ENCODE data around the gene TRIM10. TPM values are rescaled to one million over a fixed set of nuclear protein-coding genes. Genes with fewer than 3 reads are reported as not detected.

The TRIM10 gene
- total and polyA plus RNA-seq, 2 donors (not counting 1 experiment from before 2014, with no cell fraction given), result not detected

DNA sequence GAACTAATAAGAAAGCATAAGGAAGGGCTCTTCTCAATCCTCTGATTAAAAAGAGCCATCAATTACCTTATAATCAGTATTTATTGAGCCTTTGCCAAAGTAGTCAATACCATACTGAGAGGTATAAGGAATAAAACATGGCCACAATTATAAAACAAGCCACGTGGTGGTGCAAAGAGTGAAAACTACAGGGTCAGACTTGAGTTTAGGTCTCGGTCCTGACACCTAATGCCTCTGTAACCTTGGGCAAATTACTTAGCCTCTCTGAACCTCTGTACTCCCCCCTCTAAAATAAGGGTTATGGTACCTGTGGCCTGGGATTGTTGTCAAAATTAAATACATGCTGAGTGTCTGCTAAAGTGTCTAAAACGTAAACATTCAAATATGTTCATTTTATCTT, 11.8 kb downstream of the TRIM10 start:
- TF ChIP-seq, protein P1, sequence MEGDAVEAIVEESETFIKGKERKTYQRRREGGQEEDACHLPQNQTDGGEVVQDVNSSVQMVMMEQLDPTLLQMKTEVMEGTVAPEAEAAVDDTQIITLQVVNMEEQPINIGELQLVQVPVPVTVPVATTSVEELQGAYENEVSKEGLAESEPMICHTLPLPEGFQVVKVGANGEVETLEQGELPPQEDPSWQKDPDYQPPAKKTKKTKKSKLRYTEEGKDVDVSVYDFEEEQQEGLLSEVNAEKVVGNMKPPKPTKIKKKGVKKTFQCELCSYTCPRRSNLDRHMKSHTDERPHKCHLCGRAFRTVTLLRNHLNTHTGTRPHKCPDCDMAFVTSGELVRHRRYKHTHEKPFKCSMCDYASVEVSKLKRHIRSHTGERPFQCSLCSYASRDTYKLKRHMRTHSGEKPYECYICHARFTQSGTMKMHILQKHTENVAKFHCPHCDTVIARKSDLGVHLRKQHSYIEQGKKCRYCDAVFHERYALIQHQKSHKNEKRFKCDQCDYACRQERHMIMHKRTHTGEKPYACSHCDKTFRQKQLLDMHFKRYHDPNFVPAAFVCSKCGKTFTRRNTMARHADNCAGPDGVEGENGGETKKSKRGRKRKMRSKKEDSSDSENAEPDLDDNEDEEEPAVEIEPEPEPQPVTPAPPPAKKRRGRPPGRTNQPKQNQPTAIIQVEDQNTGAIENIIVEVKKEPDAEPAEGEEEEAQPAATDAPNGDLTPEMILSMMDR (conservative IDR thresholded peaks at IDR 0.05 in 1 of 2, IDR thresholded peaks at IDR 0.05 in 1 of 2; ENCODE audit: low read depth in 1 of 2, low read length in 2 of 2), result no peak
- no peak for TF ChIP-seq EZH2 (IDR thresholded peaks at IDR 0.05; ENCODE audit: low read length, missing control alignments)
- Histone ChIP-seq H3K4me2 (ENCODE audit: extremely low read depth, insufficient read depth, low read length) (no peak overlapping the region), H3K27ac (ENCODE audit: insufficient read depth, low read length) (no peak overlapping the region), H3K9ac (ENCODE audit: insufficient read depth, low read length) (no peak overlapping the region), H3K36me3 (ENCODE audit: control insufficient read depth, insufficient read depth, low read length) (no peaks in the 10 kb centered on the region), H2AFZ (ENCODE audit: low read length) (no peak overlapping the region), H3K4me3 (replicated peaks in 1 of 4; ENCODE audit: control extremely low read depth in 1 of 4, insufficient read depth in 1 of 4, low read depth in 3 of 4, low read length in 4 of 4) (no peak overlapping the region), H3K9me3 (ENCODE audit: control insufficient read depth, insufficient read depth, low read depth, low read length) (no peaks in the 10 kb centered on the region), H3K4me1 (ENCODE audit: control insufficient read depth, extremely low read depth, insufficient read depth, low read length) (no peaks in the 10 kb centered on the region), H3K79me2 (ENCODE audit: control insufficient read depth, insufficient read depth, low read length) (no peaks in the 10 kb centered on the region), H3K27me3 (ENCODE audit: control insufficient read depth, insufficient read depth, low read length) (peaks cover 12% of the 10 kb centered on the region), H4K20me1 (ENCODE audit: control insufficient read depth, extremely low read depth, insufficient read depth, low read length) (no peaks in the 10 kb centered on the region)
- DNase-seq (ENCODE audit: low read depth in 2 of 2), result no peak

DNA sequence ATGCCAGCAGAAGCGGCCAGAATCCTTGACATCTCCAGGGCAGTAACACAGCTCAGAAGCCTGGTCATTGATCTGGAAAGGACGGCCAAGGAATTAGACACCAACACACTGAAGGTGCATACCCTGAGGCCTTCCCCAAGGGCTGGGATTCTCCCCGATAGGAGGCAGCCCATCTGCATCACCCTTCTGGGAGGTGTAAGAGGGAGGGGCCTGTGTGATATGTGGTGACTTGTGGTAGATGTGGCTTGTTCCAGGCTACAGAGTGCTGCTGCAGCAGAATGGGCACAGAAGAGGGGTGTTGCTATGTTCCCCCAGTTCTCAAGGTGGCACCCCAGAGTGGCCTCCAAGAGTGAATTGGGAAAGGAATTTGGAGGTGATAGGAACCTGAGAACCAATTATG, 13.9 kb downstream of the TRIM10 start:
- Histone ChIP-seq H3K4me1 (ENCODE audit: control insufficient read depth, extremely low read depth, insufficient read depth, low read length) (no peaks in the 10 kb centered on the region), H4K20me1 (ENCODE audit: control insufficient read depth, extremely low read depth, insufficient read depth, low read length) (no peaks in the 10 kb centered on the region), H3K27me3 (ENCODE audit: control insufficient read depth, insufficient read depth, low read length) (peaks cover 17% of the 10 kb centered on the region), H3K9me3 (ENCODE audit: control insufficient read depth, insufficient read depth, low read depth, low read length) (no peaks in the 10 kb centered on the region), H3K4me3 (replicated peaks in 1 of 4; ENCODE audit: control extremely low read depth in 1 of 4, insufficient read depth in 1 of 4, low read depth in 3 of 4, low read length in 4 of 4) (no peak overlapping the region), H3K9ac (ENCODE audit: insufficient read depth, low read length) (no peak overlapping the region), H3K36me3 (ENCODE audit: control insufficient read depth, insufficient read depth, low read length) (no peaks in the 10 kb centered on the region), H3K79me2 (ENCODE audit: control insufficient read depth, insufficient read depth, low read length) (no peaks in the 10 kb centered on the region), H3K4me2 (ENCODE audit: extremely low read depth, insufficient read depth, low read length) (no peak overlapping the region), H3K27ac (ENCODE audit: insufficient read depth, low read length) (no peak overlapping the region), H2AFZ (ENCODE audit: low read length) (no peak overlapping the region)
- no peak for TF ChIP-seq EZH2 (IDR thresholded peaks at IDR 0.05; ENCODE audit: low read length, missing control alignments)
- TF ChIP-seq, protein P1 (conservative IDR thresholded peaks at IDR 0.05 in 1 of 2, IDR thresholded peaks at IDR 0.05 in 1 of 2; ENCODE audit: low read depth in 1 of 2, low read length in 2 of 2), result no peak
- DNase-seq (ENCODE audit: low read depth in 2 of 2), result no peak

DNA sequence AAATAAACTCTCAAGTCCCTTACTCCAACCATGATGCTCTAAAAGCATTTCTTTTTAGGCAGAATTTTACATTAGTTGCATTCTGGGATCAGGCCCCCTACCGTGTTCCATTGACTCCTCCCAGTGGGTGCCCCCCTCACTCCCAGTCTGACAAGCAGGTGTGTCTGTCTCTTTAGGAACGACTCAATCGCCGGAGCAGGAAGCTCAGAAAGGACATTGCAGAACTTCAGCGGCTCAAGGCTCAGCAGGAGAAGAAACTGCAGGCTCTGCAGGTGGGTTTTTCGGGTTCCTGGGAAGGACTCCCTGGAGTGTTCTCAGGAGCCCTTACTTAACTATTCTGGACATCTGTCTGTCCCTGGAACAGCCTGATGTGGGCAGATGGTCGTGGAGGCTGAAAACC, 15.2 kb downstream of the TRIM10 start:
- H3K36me3 ChIP-seq (ENCODE audit: control insufficient read depth, insufficient read depth, low read length), result no peaks in the 10 kb centered on the region
- no peaks in the 10 kb centered on the region for H3K9me3 ChIP-seq (ENCODE audit: control insufficient read depth, insufficient read depth, low read depth, low read length)
- TF ChIP-seq, protein P1 (conservative IDR thresholded peaks at IDR 0.05 in 1 of 2, IDR thresholded peaks at IDR 0.05 in 1 of 2; ENCODE audit: low read depth in 1 of 2, low read length in 2 of 2), result no peak
- TF ChIP-seq EZH2 (IDR thresholded peaks at IDR 0.05; ENCODE audit: low read length, missing control alignments), result no peak
- no peak overlapping the region for H3K27ac ChIP-seq (ENCODE audit: insufficient read depth, low read length)
- H3K4me3 ChIP-seq (replicated peaks in 1 of 4; ENCODE audit: control extremely low read depth in 1 of 4, insufficient read depth in 1 of 4, low read depth in 3 of 4, low read length in 4 of 4), result no peak overlapping the region
- H3K79me2 ChIP-seq (ENCODE audit: control insufficient read depth, insufficient read depth, low read length), result no peaks in the 10 kb centered on the region
- H3K4me1 ChIP-seq (ENCODE audit: control insufficient read depth, extremely low read depth, insufficient read depth, low read length), result no peaks in the 10 kb centered on the region
- no peak overlapping the region for H3K4me2 ChIP-seq (ENCODE audit: extremely low read depth, insufficient read depth, low read length)
- no peak overlapping the region for H3K9ac ChIP-seq (ENCODE audit: insufficient read depth, low read length)
- no peak for DNase-seq (ENCODE audit: low read depth in 2 of 2)
- no peak overlapping the region for H2AFZ ChIP-seq (ENCODE audit: low read length)
- H3K27me3 ChIP-seq (ENCODE audit: control insufficient read depth, insufficient read depth, low read length), result peaks cover 17% of the 10 kb centered on the region
- H4K20me1 ChIP-seq (ENCODE audit: control insufficient read depth, extremely low read depth, insufficient read depth, low read length), result no peaks in the 10 kb centered on the region
